GM19467 (cell line): ENCODE measurements around the gene KDM4B.
"Not testable (repeated sequence)": the region's sequence is repeated elsewhere in the genome, so short reads cannot be mapped to it uniquely, and the experiment has no call there.

Experiments
- ATAC-seq: cut with Tn5 transposase; IDR thresholded peaks from one replicate; pipeline ENCODE4 v1.9.1; 2021; ENCODE audit warnings: mild to moderate bottlenecking, moderate library complexity; ENCODE audit not compliant: unreplicated experiment

Gene KDM4B

DNA sequence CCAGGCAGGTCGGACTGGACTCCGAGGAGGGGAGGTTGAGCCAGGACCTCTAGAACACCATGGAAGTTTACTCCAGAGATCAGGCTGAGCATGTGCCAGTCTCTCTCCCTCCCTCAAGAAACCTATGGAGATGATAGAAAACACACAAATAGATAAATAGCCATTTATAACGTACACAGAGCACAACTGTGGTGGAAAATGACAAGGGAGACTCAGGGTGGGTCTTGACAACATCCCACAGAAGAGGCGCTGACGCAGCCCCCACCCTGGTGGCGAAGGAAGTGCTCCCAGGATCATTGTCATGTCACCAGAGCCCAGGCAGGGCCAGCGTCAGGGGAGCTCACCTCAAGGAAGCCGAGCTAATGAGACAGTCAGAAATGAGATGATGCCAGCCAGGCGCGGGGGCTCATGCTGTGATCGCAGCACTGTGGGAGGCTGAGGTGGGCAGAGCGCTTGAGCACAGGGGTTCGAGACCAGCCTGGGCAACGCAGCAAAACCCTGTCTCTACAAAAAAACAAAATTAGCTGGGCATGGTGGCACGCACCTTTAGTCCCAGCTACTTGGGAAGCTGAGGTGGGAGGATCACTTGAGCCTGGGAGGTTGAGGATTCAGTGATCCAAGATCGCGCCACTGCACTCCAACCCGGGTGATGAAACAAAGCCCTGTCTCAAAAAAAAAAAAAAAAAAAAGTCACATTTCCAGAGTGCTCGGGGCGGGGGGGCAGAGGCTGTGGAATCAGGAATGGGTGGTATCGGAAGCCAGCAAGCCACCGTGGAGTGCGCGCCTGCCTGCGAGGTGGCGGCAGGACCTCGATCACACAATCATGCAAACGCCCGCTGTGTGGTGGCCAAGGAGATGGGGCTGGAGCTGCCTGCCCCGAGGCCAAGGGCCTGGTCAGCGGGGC, 178.4 kb downstream of the KDM4B start:
- ATAC-seq: no peak

DNA sequence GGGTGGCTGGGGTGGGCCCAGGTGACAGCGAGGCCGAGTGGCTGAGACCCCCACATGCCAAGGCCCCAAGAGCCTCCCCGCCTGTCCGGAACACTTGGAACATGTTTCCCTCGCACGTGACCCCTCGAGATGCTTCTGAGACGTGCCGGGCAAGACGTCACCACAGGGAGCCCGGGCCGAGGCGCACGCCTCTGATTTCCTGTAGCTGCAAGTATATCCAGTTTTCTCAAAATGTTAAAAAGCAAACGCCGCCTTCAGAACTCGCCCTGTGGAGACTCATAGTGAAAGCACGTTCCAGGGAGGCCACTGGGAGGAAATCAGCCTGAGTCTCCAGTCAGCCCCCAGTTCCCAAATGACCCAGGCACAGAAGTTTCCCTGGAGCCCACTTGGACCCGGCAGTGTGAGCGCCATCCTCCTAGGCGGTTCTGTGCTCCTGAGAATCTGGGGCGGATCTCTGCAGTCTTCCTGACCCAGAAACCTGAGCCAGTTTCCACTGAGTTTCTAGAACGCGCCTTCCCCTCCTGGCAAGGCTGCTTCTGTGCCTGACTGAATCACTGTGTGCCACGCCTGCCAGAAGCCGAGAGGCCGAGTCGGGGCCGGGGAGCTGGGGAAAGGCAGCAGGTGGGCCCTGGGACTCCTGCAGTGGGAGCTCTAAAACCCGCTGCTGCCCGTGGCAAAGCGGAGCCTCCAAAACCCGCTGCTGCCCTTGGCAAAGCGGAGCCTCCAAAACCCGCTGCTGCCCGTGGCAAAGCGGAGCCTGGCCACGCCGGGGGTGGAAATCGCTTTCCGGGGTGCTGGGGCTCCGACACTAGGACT, 179.3 kb downstream of the KDM4B start:
- ATAC-seq: no peak

DNA sequence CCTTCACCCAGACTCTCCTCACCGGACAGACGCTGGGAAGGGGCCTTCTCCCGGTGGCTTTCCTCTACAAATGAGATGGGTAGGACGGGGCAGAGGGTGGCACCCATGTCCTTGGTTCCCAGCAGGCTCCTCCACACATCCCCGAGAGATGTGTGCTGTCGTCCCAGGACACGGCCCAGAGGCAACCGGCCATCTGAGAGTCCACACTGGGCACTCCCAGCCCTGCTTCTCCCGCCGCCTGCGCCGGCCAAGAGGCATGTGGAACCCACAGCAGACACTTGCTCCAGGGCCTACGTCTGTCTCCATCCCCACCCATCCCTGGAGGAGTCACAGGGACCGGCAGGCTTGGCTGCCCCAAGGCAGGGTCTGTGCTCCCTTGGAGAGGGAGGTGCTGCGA, 179.9 kb downstream of the KDM4B start:
- ATAC-seq: no peak

DNA sequence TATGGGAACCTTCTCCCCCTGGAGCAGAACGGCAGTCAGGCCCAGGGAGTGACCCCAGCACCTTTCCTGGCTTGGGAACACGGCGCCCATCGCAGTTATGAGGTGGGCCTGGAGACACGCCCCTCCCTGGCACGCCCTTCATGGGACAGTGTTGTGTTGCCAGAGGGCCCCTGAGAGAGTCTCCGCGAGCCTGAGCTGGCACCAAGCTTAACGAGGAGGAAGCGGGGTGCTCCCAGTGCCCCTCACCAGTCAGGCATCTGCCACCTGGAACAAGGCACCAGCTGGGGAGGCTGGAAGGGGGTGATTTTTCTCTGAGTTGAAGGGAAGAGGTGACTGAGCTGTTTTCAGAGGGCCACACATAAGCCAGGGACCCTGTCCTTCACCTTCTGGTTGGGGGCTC, 180.6 kb downstream of the KDM4B start:
- ATAC-seq: no peak

DNA sequence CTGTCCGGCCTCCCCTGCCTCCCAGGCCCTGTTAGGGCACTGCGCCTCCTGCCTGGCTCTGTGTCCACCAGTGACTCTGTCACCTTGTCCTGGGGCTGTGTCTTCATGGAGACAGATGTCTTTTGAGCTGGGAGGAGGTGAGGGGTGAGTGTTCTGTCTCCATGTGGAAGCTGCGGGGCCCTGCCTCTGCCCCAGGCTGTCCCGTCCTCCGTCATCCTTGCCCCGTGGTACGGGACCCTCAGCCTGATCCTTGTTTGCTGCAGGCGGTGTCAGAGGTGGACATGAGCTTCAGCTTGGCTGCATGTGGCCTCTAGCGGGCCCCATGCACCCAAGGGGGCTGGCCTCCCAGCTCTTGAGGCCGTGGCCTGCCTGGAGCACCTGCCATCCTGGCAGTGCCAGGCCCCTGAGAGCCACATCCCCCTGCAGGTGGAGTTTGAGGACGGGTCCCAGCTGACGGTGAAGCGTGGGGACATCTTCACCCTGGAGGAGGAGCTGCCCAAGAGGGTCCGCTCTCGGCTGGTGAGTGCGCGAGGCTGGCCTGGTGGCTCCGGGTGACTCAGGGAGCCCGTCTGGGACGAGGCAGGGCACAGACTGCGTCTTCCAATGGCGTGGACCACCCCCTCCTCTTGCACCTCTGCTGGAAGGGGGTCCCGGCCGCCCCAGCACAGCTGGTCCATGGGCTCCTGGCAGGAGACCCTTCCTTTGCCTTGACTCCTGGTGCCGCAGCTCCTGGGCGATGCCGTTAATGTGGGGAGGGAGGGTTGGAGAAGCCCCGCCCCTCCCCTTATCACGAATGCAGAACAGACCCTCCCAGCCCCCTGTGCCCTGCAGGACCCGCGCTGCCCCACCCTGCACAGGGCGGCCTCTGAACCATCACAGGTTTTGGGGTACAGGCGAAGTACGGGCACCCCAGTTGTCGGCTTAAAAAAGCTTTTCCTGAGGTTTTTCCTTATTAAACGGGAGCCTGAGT, 181.3 kb downstream of the KDM4B start:
- ATAC-seq: no peak

DNA sequence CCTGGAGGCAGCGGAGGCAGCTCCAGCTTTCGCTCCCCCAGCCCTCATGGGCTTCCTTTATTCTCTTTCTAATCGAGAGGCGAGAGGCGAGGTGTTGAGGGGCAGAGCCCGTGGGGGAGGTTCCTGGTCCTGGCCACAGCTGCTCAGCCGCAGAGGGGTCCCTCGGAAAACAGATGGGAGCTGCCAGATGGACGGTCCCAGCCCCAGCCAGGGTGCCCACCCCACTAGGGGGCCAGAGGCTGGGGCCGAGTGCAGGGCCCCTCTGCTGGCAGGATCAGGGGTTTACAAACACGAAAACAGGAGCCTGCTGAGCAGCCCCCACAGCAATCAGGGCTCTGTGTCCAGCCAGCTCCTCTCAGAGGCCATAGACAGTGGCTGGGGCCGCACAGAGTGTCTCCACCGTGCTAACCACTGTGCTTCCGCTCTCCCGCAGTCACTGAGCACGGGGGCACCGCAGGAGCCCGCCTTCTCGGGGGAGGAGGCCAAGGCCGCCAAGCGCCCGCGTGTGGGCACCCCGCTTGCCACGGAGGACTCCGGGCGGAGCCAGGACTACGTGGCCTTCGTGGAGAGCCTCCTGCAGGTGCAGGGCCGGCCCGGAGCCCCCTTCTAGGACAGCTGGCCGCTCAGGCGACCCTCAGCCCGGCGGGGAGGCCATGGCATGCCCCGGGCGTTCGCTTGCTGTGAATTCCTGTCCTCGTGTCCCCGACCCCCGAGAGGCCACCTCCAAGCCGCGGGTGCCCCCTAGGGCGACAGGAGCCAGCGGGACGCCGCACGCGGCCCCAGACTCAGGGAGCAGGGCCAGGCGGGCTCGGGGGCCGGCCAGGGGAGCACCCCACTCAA, 182.2 kb downstream of the KDM4B start:
- ATAC-seq: no peak

DNA sequence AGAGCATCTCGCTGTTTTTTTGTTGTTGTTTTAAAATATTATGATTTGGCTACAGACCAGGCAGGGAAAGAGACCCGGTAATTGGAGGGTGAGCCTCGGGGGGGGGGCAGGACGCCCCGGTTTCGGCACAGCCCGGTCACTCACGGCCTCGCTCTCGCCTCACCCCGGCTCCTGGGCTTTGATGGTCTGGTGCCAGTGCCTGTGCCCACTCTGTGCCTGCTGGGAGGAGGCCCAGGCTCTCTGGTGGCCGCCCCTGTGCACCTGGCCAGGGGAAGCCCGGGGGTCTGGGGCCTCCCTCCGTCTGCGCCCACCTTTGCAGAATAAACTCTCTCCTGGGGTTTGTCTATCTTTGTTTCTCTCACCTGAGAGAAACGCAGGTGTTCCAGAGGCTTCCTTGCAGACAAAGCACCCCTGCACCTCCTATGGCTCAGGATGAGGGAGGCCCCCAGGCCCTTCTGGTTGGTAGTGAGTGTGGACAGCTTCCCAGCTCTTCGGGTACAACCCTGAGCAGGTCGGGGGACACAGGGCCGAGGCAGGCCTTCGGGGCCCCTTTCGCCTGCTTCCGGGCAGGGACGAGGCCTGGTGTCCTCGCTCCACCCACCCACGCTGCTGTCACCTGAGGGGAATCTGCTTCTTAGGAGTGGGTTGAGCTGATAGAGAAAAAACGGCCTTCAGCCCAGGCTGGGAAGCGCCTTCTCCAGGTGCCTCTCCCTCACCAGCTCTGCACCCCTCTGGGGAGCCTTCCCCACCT, 183.3 kb downstream of the KDM4B start:
- ATAC-seq: no peak

DNA sequence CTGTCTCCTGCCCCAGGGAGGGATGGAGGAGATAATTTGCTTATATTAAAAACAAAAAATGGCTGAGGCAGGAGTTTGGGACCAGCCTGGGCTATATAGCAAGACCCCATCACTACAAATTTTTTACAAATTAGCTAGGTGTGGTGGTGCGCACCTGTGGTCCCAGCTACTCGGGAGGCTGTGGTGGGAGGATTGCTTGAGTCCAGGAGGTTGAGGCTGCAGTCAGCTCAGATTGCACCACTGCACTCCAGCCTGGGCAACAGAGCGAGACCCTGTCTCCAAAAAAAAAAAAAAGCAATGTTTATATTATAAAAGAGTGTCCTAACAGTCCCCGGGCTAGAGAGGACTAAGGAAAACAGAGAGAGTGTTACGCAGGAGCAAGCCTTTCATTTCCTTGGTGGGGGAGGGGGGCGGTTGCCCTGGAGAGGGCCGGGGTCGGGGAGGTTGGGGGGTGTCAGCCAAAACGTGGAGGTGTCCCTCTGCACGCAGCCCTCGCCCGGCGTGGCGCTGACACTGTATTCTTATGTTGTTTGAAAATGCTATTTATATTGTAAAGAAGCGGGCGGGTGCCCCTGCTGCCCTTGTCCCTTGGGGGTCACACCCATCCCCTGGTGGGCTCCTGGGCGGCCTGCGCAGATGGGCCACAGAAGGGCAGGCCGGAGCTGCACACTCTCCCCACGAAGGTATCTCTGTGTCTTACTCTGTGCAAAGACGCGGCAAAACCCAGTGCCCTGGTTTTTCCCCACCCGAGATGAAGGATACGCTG, 184.0 kb downstream of the KDM4B start:
- no peak for ATAC-seq

DNA sequence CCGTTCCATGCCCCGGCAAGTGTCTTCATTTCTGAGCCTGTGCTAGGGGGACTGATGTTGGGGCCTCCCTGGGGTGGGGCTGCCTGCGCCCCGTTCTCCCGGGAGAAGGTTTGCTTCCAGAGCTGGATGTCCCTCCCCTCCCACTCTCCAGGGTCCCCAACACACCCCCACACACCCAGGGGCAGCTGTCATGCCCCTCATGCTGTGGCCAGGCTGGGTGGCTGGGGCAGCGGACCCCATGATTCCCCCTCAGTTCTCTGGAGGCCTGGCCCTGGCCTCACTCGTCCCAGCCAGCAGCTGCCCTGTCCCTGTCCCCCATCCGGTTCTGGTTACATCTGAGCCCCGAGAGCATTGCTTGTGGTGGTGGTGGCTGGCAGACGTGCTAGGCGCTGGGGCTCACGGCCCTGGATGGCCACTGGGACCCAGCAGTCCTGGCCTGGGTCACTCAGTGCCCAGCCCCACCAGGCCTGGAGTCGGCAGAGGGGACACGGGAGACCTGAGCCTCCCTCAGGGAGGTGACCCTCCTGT, 184.8 kb downstream of the KDM4B start:
- ATAC-seq: no peak

DNA sequence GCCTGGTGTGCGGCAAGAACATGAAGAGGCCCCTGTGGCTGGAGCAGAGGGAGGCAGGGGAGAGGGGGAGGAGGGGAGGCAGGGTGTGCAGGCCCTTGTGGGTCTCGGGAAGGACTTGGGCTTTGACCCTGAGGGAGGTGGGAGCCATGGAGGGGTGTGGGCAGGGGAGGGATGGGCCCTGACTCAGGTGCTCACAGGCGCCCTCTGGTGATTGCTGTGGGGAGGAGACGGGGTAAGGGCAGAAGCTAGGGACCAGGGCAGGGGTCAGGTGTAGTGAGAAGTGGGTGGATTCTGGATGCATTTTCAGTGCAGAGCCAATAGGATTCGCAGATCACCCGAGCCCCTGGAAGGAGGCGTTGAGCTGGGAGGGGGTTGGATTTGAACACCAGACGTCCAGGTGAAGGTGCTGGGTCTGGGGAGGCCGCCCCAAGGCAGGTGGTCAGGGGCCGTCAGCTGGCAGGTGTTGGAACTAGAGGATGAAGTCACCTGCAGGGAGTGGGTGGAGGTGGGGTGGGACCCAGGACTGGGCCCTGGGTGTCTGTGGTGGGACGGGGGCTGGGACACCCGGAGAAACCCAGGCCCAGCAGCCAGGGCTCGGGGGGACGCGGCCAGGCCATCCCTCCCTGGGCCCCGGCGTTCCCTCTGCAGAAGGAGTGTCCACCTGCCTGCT, 185.4 kb downstream of the KDM4B start:
- ATAC-seq: no peak

DNA sequence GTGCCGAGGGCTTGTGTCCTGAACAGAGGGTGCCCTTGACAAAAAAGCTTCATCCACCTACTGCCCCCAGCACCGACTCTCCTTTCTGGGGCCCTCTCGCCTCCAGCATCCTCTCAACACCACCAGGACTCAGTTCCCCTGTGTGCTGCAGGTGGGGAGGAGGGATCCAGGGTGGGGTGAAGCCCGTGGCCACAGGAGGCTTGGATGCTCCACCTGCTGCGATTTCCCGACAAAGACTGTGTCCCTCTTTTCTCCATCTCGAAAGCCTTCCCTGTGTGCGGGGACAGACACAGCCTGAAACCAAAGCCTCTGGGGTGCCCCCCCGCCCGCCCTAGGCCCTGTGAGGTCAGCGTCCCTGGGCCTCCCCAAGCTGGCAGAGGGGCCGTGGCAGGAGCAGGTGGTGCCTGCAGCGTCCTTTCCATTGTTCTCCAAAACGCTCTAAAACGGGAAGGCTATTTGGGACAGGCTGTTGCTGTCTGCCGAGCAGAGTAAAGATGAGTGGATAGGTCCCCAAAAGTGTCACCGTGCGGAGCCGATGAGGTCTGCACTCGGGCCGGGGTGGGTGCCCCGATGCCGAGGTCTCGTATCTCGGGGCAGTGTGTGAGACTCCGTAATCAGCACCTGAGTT, 186.0 kb downstream of the KDM4B start:
- no peak for ATAC-seq

DNA sequence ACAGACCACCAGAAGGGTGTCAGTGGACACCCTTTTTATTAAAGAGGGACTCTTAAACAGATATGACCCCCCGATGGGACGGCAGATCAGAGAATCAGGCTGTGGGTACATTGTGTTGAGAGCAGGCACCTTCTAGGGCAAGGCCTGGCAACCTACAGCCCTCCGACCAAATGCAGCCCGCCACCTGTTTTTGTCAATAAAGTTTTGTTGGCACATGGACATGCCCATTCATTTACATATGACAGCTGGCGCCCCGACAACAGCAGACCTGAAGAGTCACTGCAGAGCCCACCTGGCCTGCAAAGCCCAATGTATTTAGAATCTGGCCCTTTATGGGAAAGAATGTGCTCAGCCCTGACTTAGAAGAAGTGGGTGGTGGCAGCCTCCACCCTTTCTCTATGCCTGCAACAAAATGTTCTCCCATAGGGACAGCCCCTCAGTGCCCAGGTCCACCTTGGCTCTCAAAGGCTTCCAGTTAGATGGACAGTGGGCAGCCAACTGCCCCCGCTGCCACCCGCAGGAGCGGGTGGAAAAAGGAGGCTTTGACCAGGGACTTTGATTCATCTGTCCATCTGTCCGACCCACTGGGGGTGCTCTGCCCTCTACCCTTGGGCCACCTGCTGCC, 186.8 kb downstream of the KDM4B start:
- no peak for ATAC-seq

DNA sequence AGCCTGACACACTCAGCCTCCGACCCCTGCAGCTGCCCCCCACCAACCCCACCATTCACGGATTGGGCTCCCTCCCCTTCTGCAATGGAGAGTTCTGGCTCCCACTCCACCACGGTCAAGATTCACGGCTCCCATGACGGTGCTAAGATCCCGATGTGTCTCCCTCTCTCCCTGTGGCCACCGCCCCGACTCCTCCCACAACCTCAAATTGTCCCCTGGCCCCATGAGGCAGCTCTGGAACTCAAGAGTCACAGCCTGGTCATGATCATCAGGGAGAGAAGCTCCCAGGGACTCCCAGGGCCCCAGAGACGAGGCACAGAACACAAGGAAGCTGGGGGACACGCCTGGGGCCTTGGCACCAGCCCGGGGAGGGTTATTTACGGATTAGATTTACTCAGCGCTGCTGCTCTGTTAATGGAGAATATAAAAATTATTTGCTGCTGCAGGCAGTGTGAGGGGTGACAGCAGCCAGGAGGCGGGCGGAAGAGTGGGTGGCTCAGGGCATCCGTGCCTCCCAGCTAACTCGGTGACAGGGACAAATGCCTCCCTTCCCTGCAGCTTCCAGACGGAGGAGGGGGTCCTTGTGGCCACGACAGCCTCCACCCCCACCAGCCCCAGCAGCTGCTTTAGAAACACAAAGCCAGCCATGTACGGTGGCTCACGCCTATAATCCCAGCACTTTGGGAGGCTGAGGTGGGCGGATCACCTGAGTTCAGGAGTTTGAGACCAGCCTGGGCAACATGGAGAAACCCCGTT, 187.5 kb downstream of the KDM4B start:
- ATAC-seq: no peak

DNA sequence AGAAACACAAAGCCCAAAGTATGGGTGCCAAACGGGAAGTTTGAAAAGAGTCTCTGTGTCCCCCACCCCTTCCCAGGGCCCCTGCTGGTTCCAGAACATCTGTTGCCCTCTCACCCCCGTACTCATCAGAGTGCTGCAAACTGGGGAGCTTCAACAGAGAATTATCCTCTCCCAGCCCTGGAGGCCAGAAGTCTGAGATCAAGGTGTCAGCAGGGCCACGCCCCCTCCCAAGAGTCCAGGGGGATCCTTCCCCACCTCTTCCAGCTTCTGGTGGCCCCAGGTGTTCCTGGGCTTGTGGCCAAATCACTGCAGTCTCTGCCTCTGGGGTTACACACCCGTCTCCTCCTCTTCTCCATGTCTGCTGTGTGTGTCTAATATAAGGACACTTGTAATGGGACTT, 188.3 kb downstream of the KDM4B start:
- no peak for ATAC-seq

DNA sequence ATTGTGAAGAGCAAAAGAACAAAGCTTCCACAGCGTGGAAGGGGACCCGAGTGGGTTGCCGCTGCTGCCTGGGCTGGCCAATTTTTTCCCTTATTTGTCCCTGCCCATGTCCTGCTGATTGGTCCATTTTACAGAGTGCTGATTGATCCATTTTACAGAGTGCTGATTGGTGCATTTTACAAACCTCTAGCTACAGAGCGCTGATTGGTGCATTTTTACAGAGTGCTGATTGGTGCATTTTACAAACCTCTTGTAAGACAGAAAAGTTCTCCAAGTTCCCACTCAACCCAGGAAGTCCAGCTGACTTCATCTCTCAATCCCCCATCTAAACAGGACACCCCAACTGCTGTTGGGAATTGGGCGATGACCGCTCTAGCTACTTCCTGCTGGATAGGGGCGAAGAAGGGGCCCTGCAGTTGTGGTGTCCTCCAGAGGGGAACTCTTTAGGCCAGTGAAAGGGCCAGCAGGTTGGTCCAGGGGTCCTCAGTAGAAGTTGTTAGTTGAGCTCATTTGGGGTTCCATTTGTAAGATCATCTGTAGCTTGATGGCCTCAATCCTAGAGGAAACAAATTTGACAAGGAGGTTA, 189.7 kb downstream of the KDM4B start:
- not testable (repeated sequence) for ATAC-seq
